ENCODE results near the gene TTC9. TPM values are rescaled to one million over a fixed set of nuclear protein-coding genes. Genes with fewer than 3 reads are reported as not detected.

The TTC9 gene
- total RNA-seq, 1 experiment from 2014 or later, result 0.49 TPM

GRCh38 chr14:70696026-70696425, 54.3 kb downstream of the TTC9 start:
- CTCF ChIA-PET, result no interaction called here
- ATAC-seq, result no peak

GRCh38 chr14:70697701-70698100, 56.0 kb downstream of the TTC9 start:
- TF ChIP-seq POLR2AphosphoS5 (IDR thresholded peaks at IDR 0.05; ENCODE audit: low read depth, low read length) (no peak), CTCF (IDR thresholded peaks at IDR 0.05) (no peak), SIN3A (IDR thresholded peaks at IDR 0.05; ENCODE audit: borderline replicate concordance, insufficient read depth, low read depth, low read length) (no peak), TCF7L2 (IDR thresholded peaks at IDR 0.05; ENCODE audit: low read depth, low read length) (no peak)
- TF ChIP-seq, protein P1, sequence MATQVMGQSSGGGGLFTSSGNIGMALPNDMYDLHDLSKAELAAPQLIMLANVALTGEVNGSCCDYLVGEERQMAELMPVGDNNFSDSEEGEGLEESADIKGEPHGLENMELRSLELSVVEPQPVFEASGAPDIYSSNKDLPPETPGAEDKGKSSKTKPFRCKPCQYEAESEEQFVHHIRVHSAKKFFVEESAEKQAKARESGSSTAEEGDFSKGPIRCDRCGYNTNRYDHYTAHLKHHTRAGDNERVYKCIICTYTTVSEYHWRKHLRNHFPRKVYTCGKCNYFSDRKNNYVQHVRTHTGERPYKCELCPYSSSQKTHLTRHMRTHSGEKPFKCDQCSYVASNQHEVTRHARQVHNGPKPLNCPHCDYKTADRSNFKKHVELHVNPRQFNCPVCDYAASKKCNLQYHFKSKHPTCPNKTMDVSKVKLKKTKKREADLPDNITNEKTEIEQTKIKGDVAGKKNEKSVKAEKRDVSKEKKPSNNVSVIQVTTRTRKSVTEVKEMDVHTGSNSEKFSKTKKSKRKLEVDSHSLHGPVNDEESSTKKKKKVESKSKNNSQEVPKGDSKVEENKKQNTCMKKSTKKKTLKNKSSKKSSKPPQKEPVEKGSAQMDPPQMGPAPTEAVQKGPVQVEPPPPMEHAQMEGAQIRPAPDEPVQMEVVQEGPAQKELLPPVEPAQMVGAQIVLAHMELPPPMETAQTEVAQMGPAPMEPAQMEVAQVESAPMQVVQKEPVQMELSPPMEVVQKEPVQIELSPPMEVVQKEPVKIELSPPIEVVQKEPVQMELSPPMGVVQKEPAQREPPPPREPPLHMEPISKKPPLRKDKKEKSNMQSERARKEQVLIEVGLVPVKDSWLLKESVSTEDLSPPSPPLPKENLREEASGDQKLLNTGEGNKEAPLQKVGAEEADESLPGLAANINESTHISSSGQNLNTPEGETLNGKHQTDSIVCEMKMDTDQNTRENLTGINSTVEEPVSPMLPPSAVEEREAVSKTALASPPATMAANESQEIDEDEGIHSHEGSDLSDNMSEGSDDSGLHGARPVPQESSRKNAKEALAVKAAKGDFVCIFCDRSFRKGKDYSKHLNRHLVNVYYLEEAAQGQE (IDR thresholded peaks at IDR 0.05; ENCODE audit: insufficient read depth in 1 of 2, low read depth in 2 of 2, low read length in 1 of 2), result no peak
- CTCF ChIA-PET, result no interaction called here
- Histone ChIP-seq H3K27me3 (ENCODE audit: control insufficient read depth, insufficient read depth, low read length) (no peaks in the 10 kb centered on the region; the same call in 1 of the 2 replicates), H3K36me3 (ENCODE audit: control insufficient read depth, insufficient read depth, low read length) (no peaks in the 10 kb centered on the region), H3K4me3 (ENCODE audit: low read depth in 2 of 2, low read length in 2 of 2) (no peak overlapping the region), H3K27ac (ENCODE audit: low read length) (no peak overlapping the region), H3K4me1 (ENCODE audit: control insufficient read depth, insufficient read depth, low read length) (no peaks in the 10 kb centered on the region), H3K9me3 (ENCODE audit: control insufficient read depth, insufficient read depth, low read depth, low read length) (no peaks in the 10 kb centered on the region)
- POLR2A ChIA-PET, result no interaction called here
- intact Hi-C loops (cut with micrococcal nuclease; ENCODE audit: unreplicated experiment), result no loop called here
- no peak for ATAC-seq
- in situ Hi-C loops (cut with HindIII; ENCODE audit: low pct_unique_long_range_greater_than_20kb, low sequenced_read_pairs), result no loop called here
- no TSS peak for BruUV-seq (replicated peaks)
- DNase-seq (ENCODE audit: low read depth, low spot score), result no peak

More at GRCh38 chr14:70696026-70696425, 54.3 kb downstream of the TTC9 start:
- H3K36me3 ChIP-seq (ENCODE audit: control insufficient read depth, insufficient read depth, low read length), result no peaks in the 10 kb centered on the region
- H3K27me3 ChIP-seq (ENCODE audit: control insufficient read depth, insufficient read depth, low read length), result no peaks in the 10 kb centered on the region; the same call in 1 of the 2 replicates
- no peak overlapping the region for H3K4me3 ChIP-seq (ENCODE audit: low read depth in 2 of 2, low read length in 2 of 2)
- no TSS peak for BruUV-seq (replicated peaks)
- POLR2A ChIA-PET, result no interaction called here
- no peaks in the 10 kb centered on the region for H3K4me1 ChIP-seq (ENCODE audit: control insufficient read depth, insufficient read depth, low read length)
- TF ChIP-seq, protein P1 (IDR thresholded peaks at IDR 0.05; ENCODE audit: insufficient read depth in 1 of 2, low read depth in 2 of 2, low read length in 1 of 2), result no peak
- no peak for TF ChIP-seq POLR2AphosphoS5 (IDR thresholded peaks at IDR 0.05; ENCODE audit: low read depth, low read length)
- no peak for TF ChIP-seq CTCF (IDR thresholded peaks at IDR 0.05)
- H3K9me3 ChIP-seq (ENCODE audit: control insufficient read depth, insufficient read depth, low read depth, low read length), result no peaks in the 10 kb centered on the region
- DNase-seq (ENCODE audit: low read depth, low spot score), result no peak
- in situ Hi-C loops (cut with HindIII; ENCODE audit: low pct_unique_long_range_greater_than_20kb, low sequenced_read_pairs) (no loop called here), intact Hi-C loops (cut with micrococcal nuclease; ENCODE audit: unreplicated experiment) (no loop called here)
- H3K27ac ChIP-seq (ENCODE audit: low read length), result no peak overlapping the region

Data from Panc1 (cell line).